Measurements from ENCODE around the gene POU3F1. TPM values are rescaled to one million over a fixed set of nuclear protein-coding genes. Genes with fewer than 3 reads are reported as not detected.

POU3F1 gene
- total RNA-seq, 4 donors from 2014 or later = 0.20 TPM; not detected in 3

DNA sequence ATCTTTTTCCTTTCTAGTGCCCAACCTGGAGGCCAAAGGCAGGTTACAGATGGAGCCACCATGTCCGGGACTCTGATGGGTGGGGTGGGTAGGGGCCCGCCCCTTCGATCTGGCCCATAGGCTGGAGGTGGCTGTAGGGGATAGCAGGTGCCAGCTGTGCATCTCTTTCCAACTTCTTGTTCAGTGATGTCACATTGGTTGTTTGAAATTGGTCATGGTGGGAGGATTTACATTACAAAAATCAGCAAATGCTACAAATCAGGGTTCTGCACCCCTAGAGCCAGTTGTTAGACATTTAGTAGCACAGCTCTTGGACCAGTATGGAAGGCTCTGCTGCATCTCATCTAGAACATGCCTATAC lies 22.4 kb upstream of the POU3F1 start:
- no peak for ATAC-seq
- H3K4me3 ChIP-seq = no peak overlapping the region
- H3K27ac ChIP-seq = no peak overlapping the region
- peaks cover 66% of the 10 kb centered on the region for H3K27me3 ChIP-seq
- no peak for TF ChIP-seq POLR2A (IDR thresholded peaks at IDR 0.05)
- TF ChIP-seq EP300 (IDR thresholded peaks at IDR 0.05) = no peak
- TF ChIP-seq, protein P1, sequence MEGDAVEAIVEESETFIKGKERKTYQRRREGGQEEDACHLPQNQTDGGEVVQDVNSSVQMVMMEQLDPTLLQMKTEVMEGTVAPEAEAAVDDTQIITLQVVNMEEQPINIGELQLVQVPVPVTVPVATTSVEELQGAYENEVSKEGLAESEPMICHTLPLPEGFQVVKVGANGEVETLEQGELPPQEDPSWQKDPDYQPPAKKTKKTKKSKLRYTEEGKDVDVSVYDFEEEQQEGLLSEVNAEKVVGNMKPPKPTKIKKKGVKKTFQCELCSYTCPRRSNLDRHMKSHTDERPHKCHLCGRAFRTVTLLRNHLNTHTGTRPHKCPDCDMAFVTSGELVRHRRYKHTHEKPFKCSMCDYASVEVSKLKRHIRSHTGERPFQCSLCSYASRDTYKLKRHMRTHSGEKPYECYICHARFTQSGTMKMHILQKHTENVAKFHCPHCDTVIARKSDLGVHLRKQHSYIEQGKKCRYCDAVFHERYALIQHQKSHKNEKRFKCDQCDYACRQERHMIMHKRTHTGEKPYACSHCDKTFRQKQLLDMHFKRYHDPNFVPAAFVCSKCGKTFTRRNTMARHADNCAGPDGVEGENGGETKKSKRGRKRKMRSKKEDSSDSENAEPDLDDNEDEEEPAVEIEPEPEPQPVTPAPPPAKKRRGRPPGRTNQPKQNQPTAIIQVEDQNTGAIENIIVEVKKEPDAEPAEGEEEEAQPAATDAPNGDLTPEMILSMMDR (IDR thresholded peaks at IDR 0.05) = no peak
- no peak for TF ChIP-seq POLR2AphosphoS5 (IDR thresholded peaks at IDR 0.05)
- no peaks in the 10 kb centered on the region for H3K36me3 ChIP-seq
- no peaks in the 10 kb centered on the region for H3K4me1 ChIP-seq
- no peaks in the 10 kb centered on the region for H3K9me3 ChIP-seq
- 63% methylated on average over 3 of the region's 3 CpGs; no CpG with 5 or more reads in 1 of the 2 donors for WGBS, 2 donors (ENCODE audit: low coverage in 1 of 2)

DNA sequence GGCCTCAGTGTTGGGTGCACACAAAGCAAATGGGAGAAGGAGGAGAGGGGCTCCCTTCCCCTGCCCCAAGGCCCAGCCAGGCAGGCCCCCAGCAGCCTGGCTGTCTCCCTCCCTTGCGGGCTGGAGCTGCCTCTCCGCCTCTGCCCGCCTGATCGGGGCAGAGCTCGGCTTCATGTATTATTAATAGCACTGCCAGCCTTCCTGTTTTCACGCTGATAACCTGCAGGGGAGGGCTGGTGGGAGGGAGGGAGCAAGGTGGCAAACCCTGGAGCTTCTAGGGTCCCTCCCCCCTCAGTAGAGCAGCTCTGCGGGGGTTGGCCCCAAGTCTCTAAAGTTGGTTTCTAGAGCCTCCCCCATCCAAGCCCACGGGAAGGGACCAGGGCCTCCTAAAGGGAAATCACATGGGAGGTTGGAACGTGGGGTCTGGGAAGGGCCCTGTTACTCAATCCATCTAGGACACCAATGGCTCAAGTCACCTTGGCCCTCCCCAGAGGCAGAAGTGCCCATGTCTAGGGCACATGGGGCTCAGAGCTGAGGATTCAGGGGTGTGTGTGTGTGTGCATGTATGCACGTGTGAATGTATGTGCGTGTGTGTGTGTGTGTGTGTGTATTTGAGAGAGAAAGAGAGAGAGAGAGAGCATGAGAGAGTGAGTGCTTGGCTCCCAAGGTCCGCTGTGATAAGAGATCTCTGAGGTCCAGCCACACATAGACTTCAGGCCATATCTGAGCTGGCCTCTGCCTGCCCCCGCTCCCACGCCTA lies 21.8 kb upstream of the POU3F1 start:
- no peak overlapping the region for H3K4me3 ChIP-seq
- ATAC-seq = no peak
- TF ChIP-seq POLR2A (IDR thresholded peaks at IDR 0.05) (no peak), EP300 (IDR thresholded peaks at IDR 0.05) (no peak), POLR2AphosphoS5 (IDR thresholded peaks at IDR 0.05) (no peak)
- TF ChIP-seq, protein P1 (IDR thresholded peaks at IDR 0.05) = no peak
- peaks cover 61% of the 10 kb centered on the region for H3K27me3 ChIP-seq
- no peak overlapping the region for H3K27ac ChIP-seq
- H3K36me3 ChIP-seq = no peaks in the 10 kb centered on the region
- no peaks in the 10 kb centered on the region for H3K9me3 ChIP-seq
- no peaks in the 10 kb centered on the region for H3K4me1 ChIP-seq
- 51 to 72% methylated on average over 4 to 7 of the region's 14 CpGs for WGBS, 2 donors (ENCODE audit: low coverage in 1 of 2)

DNA sequence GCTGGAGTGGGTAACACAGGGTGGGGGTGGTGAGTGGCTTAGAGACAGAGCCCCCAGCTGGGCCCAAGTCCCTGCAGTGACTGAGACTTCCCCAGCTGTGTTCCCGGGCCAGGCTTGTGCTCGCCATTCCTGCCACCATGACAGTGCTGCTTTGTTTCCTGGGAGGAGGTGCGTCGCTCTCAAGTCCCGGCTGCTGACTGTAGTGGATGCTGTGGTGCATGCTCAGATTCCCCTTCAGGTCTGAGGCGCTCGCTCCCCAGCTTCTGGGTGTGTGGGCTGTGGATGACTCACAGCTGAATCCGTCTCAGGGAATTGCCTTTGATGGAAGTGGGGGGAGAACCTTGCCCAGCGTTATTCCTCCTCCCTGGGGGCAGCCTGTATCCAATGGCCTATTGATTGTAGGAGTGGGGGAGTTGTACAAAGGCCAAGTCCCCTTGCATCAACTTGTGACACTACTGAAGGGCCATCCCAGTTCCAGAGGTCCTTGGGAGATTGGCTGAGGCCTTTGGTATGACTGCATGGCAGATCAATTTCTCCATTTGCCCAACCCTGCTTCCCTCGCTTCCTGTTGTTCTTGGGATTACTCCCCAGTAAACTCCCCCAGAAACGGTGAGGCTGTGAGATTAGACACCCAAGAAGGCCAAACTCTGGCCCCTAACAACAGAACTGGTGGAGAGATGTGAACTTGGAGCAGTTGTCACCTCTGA lies 17.8 kb upstream of the POU3F1 start:
- H3K36me3 ChIP-seq = no peaks in the 10 kb centered on the region
- no peak for ATAC-seq
- no peak overlapping the region for H3K27ac ChIP-seq
- WGBS, 2 donors (ENCODE audit: low coverage in 1 of 2) = 80% methylated on average over 1 of the region's 11 CpGs; no CpG with 5 or more reads in 1 of the 2 donors
- TF ChIP-seq POLR2AphosphoS5 (IDR thresholded peaks at IDR 0.05) (no peak), POLR2A (IDR thresholded peaks at IDR 0.05) (no peak), EP300 (IDR thresholded peaks at IDR 0.05) (no peak)
- TF ChIP-seq, protein P1 (IDR thresholded peaks at IDR 0.05) = no peak
- no peaks in the 10 kb centered on the region for H3K9me3 ChIP-seq
- no peak overlapping the region for H3K4me3 ChIP-seq
- peaks cover 23% of the 10 kb centered on the region for H3K27me3 ChIP-seq
- no peaks in the 10 kb centered on the region for H3K4me1 ChIP-seq

DNA sequence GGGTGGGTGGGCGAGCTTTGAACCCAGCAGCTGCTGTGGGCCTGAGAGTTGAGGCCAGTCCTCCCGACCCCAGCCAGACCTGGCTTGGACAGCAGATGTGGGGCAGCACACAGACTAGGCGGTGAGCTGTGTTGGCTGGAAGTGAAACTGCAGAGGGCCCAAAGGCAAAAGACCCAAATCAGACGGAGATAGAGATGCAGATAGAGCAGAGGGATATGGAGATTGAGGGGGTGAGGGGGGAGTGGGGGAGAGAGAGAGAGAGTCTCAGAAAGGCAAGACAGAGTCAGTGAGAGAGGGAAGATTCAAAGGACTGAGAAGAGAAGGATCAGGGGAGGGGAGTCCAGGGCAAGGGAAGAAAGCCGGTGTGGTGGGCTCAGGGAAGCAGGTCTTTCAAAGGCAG lies 17.0 kb upstream of the POU3F1 start:
- ATAC-seq = no peak
- no peak overlapping the region for H3K4me3 ChIP-seq
- no peaks in the 10 kb centered on the region for H3K4me1 ChIP-seq
- H3K36me3 ChIP-seq = no peaks in the 10 kb centered on the region
- no peaks in the 10 kb centered on the region for H3K9me3 ChIP-seq
- peaks cover 16% of the 10 kb centered on the region for H3K27me3 ChIP-seq
- TF ChIP-seq POLR2AphosphoS5 (IDR thresholded peaks at IDR 0.05) = no peak
- TF ChIP-seq POLR2A (IDR thresholded peaks at IDR 0.05) = no peak
- no peak for TF ChIP-seq EP300 (IDR thresholded peaks at IDR 0.05)
- TF ChIP-seq, protein P1 (IDR thresholded peaks at IDR 0.05) = no peak
- 83 to 88% methylated on average over 3 of the region's 5 CpGs for WGBS, 2 donors (ENCODE audit: low coverage in 1 of 2)
- no peak overlapping the region for H3K27ac ChIP-seq

Measured in gastroesophageal sphincter (tissue), 4 donors.